ENCODE results near the gene SAP30BP.

The SAP30BP gene

GRCh38 chr17:75622771-75623273 lies 44.3 kb upstream of the SAP30BP start:
- no peak for TF ChIP-seq TAF1 (IDR thresholded peaks at IDR 0.05; ENCODE audit: borderline replicate concordance, insufficient read depth, low read length)
- no peak for TF ChIP-seq SIN3A (IDR thresholded peaks at IDR 0.05; ENCODE audit: borderline replicate concordance, insufficient read depth, low read length)
- no peak for TF ChIP-seq FOXP2 (optimal IDR thresholded peaks at IDR 0.05; ENCODE audit: borderline replicate concordance, extremely low read depth, extremely low read length, insufficient read depth)
- no peak for TF ChIP-seq REST (IDR thresholded peaks at IDR 0.05; ENCODE audit: insufficient read depth in 1 of 2, low read depth in 2 of 2, low read length in 2 of 2)
- TF ChIP-seq POLR2AphosphoS5 (IDR thresholded peaks at IDR 0.05; ENCODE audit: low read depth, low read length), result no peak

GRCh38 chr17:75623386-75623785 lies 43.8 kb upstream of the SAP30BP start:
- TF ChIP-seq SIN3A (IDR thresholded peaks at IDR 0.05; ENCODE audit: borderline replicate concordance, insufficient read depth, low read length), result no peak
- TF ChIP-seq TAF1 (IDR thresholded peaks at IDR 0.05; ENCODE audit: borderline replicate concordance, insufficient read depth, low read length), result no peak
- TF ChIP-seq FOXP2 (optimal IDR thresholded peaks at IDR 0.05; ENCODE audit: borderline replicate concordance, extremely low read depth, extremely low read length, insufficient read depth), result no peak
- no peak for TF ChIP-seq POLR2AphosphoS5 (IDR thresholded peaks at IDR 0.05; ENCODE audit: low read depth, low read length)
- no peak for TF ChIP-seq REST (IDR thresholded peaks at IDR 0.05; ENCODE audit: insufficient read depth in 1 of 2, low read depth in 2 of 2, low read length in 2 of 2)

GRCh38 chr17:75624021-75624420 lies 43.1 kb upstream of the SAP30BP start:
- no peak for TF ChIP-seq TAF1 (IDR thresholded peaks at IDR 0.05; ENCODE audit: borderline replicate concordance, insufficient read depth, low read length)
- no peak for TF ChIP-seq POLR2AphosphoS5 (IDR thresholded peaks at IDR 0.05; ENCODE audit: low read depth, low read length)
- no peak for TF ChIP-seq SIN3A (IDR thresholded peaks at IDR 0.05; ENCODE audit: borderline replicate concordance, insufficient read depth, low read length)
- no peak for TF ChIP-seq FOXP2 (optimal IDR thresholded peaks at IDR 0.05; ENCODE audit: borderline replicate concordance, extremely low read depth, extremely low read length, insufficient read depth)

- TF ChIP-seq TAF1 (IDR thresholded peaks at IDR 0.05; ENCODE audit: borderline replicate concordance, insufficient read depth, low read length) (no peak), FOXP2 (optimal IDR thresholded peaks at IDR 0.05; ENCODE audit: borderline replicate concordance, extremely low read depth, extremely low read length, insufficient read depth) (no peak), SIN3A (IDR thresholded peaks at IDR 0.05; ENCODE audit: borderline replicate concordance, insufficient read depth, low read length) (no peak), REST (IDR thresholded peaks at IDR 0.05; ENCODE audit: insufficient read depth in 1 of 2, low read depth in 2 of 2, low read length in 2 of 2) (no peak), POLR2AphosphoS5 (IDR thresholded peaks at IDR 0.05; ENCODE audit: low read depth, low read length) (no peak)
Observed at GRCh38 chr17:75624714-75625345, 42.3 kb upstream of the SAP30BP start.

- TF ChIP-seq FOXP2 (optimal IDR thresholded peaks at IDR 0.05; ENCODE audit: borderline replicate concordance, extremely low read depth, extremely low read length, insufficient read depth) (no peak), SIN3A (IDR thresholded peaks at IDR 0.05; ENCODE audit: borderline replicate concordance, insufficient read depth, low read length) (no peak), POLR2AphosphoS5 (IDR thresholded peaks at IDR 0.05; ENCODE audit: low read depth, low read length) (no peak), TAF1 (IDR thresholded peaks at IDR 0.05; ENCODE audit: borderline replicate concordance, insufficient read depth, low read length) (no peak)
Observed at GRCh38 chr17:75625813-75626486, 41.2 kb upstream of the SAP30BP start.

Measured in PFSK-1 (cell line).